HepG2 (cell line): ENCODE measurements around the gene KIN. TPM values are rescaled to one million over a fixed set of nuclear protein-coding genes. Genes with fewer than 3 reads are reported as not detected.
A peak's percentile ranks its signal among the peaks of the same experiment; 100 is the strongest.

Source experiments
- ATAC-seq: fragments of 200-7000 bp; cut with Tn5 transposase; 3 replicates; pipeline ENCODE4 v1.9.1; 2020; ENCODE audit warnings: mild to moderate bottlenecking, moderate library complexity
- BruUV-seq: library from RNA; stranded (reverse); fragments of 400-500 nt; replicated peaks from 2 replicates; lab custom pipeline; 2021; lab: Mats Ljungman, UMichigan
- CTCF ChIA-PET: fragments of 300-600 bp; formaldehyde crosslinking; extraction: SDS; loops from one replicate; lab custom pipeline; 2021; ENCODE audit warnings: low total read pairs, inconsistent platforms, low intra/inter-chr PET ratio; lab: Yijun Ruan, JAX
- POLR2A ChIA-PET: fragments of 350-600 bp; sonication (Branson Sonifier 250); formaldehyde crosslinking; loops from one replicate; lab custom pipeline; 2020; ENCODE audit warnings: antibody characterized with exemption, inconsistent platforms; lab: Yijun Ruan, JAX
- DNase-seq: peaks from one replicate; pipeline ENCODE4 v3.0.0-alpha.2; 2015; ENCODE audit warnings: low spot score
- FAIRE-seq: peaks from 3 replicates; lab custom pipeline; 2011; peaks lifted over from hg19 to GRCh38; lab: Jason Lieb, UNC
- H2AFZ ChIP-seq: one replicate; pipeline ENCODE4 v1.6.1; 2011; ENCODE audit warnings: low read length, inconsistent platforms
- H3K27ac ChIP-seq: fragments of 300-600 bp; 3 replicates; pipeline ENCODE4 v1.8.0; 2011; ENCODE audit warnings: mixed run types, mild to moderate bottlenecking, mixed read lengths, low read length, inconsistent platforms; ENCODE audit not compliant: insufficient read depth; ENCODE audit errors: extremely low read length
- H3K27me3 ChIP-seq, 2 experiments: fragments of 200-600 bp in 1 of 2; 2 replicates in 1 of 2; 3 replicates in 1 of 2; pipeline versions ENCODE4 v1.6.0 to v1.8.0; 2011; ENCODE audit warnings: low read length in 2 of 2, mild to moderate bottlenecking in 2 of 2, moderate library complexity in 2 of 2, inconsistent platforms in 1 of 2; ENCODE audit not compliant: insufficient read depth in 2 of 2, control insufficient read depth in 1 of 2
- H3K36me3 ChIP-seq, 2 experiments: fragments of 200-600 bp in 1 of 2; replicated peaks in 1 of 2; 2 replicates in 1 of 2; 3 replicates in 1 of 2; pipeline versions ENCODE4 v1.5.1 to v1.8.0; 2011; ENCODE audit warnings: low read length in 2 of 2, inconsistent platforms in 1 of 2; ENCODE audit not compliant: insufficient read depth in 2 of 2, control insufficient read depth in 1 of 2
- H3K4me1 ChIP-seq: 2 replicates; pipeline ENCODE4 v1.5.1; 2012; ENCODE audit warnings: low read length, inconsistent platforms; ENCODE audit not compliant: insufficient read depth
- H3K4me2 ChIP-seq: 2 replicates; pipeline ENCODE4 v1.6.0; 2011; ENCODE audit warnings: low read depth, low read length, inconsistent platforms
- H3K4me3 ChIP-seq, 3 experiments: fragments of 200-600 bp in 1 of 3; sonication (generic), shearing (Covaris generic) in 1 of 3; replicated peaks in 1 of 3; 2 replicates each; pipeline ENCODE4 v1.5.1; 2011 to 2016; ENCODE audit warnings: low read length in 3 of 3, inconsistent platforms in 2 of 3, low read depth in 2 of 3, mild to moderate bottlenecking in 2 of 3, control low read depth in 1 of 3, mixed read lengths in 1 of 3; ENCODE audit not compliant: insufficient read depth in 1 of 3
- H3K79me2 ChIP-seq: one replicate; pipeline ENCODE4 v1.6.1; 2011; ENCODE audit warnings: low read length, inconsistent platforms; ENCODE audit not compliant: insufficient read depth
- H3K9ac ChIP-seq: 2 replicates; pipeline ENCODE4 v1.6.0; 2011; ENCODE audit warnings: mild to moderate bottlenecking, low read depth, low read length, inconsistent platforms; ENCODE audit not compliant: insufficient read depth
- H3K9me3 ChIP-seq: 2 replicates; pipeline ENCODE4 v1.5.1; 2012; ENCODE audit warnings: mild to moderate bottlenecking, low read length
- H4K20me1 ChIP-seq: 2 replicates; pipeline ENCODE4 v1.6.0; 2011; ENCODE audit warnings: inconsistent platforms, mild to moderate bottlenecking, low read length, moderate library complexity; ENCODE audit not compliant: insufficient read depth
- AGO2 ChIP-seq: fragments of 200-400 bp; formaldehyde crosslinking; optimal IDR thresholded peaks from 2 replicates; pipeline ENCODE3; 2017; ENCODE audit warnings: mild to moderate bottlenecking, low read depth, low read length, moderate library complexity
- CHD4 ChIP-seq: fragments of 200-600 bp; sonication (generic); IDR thresholded peaks from 2 replicates; pipeline ENCODE4 v1.7.0; 2017; ENCODE audit warnings: mild to moderate bottlenecking, low read length, borderline replicate concordance
- KDM1A ChIP-seq: IDR thresholded peaks from 2 replicates; pipeline ENCODE4 v1.6.1; 2016; ENCODE audit warnings: missing compliant biosample characterization
- KDM2A ChIP-seq: sonication (generic); formaldehyde crosslinking; IDR thresholded peaks from 2 replicates; pipeline ENCODE4 v1.4.0; 2020; ENCODE audit warnings: low read depth, missing genetic modification reagents, borderline replicate concordance
- POLR2G ChIP-seq: fragments of 200-400 bp; formaldehyde crosslinking; IDR thresholded peaks from 2 replicates; pipeline ENCODE4 v1.6.1; 2018; ENCODE audit warnings: mild to moderate bottlenecking, low read depth, low read length, moderate library complexity
- ZMYM3 ChIP-seq: sonication (generic); formaldehyde crosslinking; IDR thresholded peaks from 2 replicates; pipeline ENCODE4 v1.5.1; 2020; ENCODE audit warnings: mild to moderate bottlenecking, missing genetic modification reagents
- ZNF460 ChIP-seq: sonication (generic); formaldehyde crosslinking; IDR thresholded peaks from 2 replicates; pipeline ENCODE4 v1.5.1; 2020; ENCODE audit warnings: missing genetic modification reagents, mild to moderate bottlenecking, borderline replicate concordance
- ZNF839 ChIP-seq: sonication (generic); formaldehyde crosslinking; IDR thresholded peaks from 2 replicates; pipeline ENCODE4 v1.4.0; 2020; ENCODE audit warnings: missing genetic modification reagents, mild to moderate bottlenecking, borderline replicate concordance
- ZNF878 ChIP-seq: sonication (generic); formaldehyde crosslinking; IDR thresholded peaks from 2 replicates; pipeline ENCODE4 v1.8.1; 2023; ENCODE audit warnings: mild to moderate bottlenecking, missing genetic modification reagents, moderate library complexity
- WGBS: methylation state at CpG from one replicate; pipeline ENCODE4 v1.1.6; 2017; ENCODE audit warnings: low lambda C conversion rate; 5-methylcytosine and 5-hydroxymethylcytosine counted together
- in situ Hi-C: cut with HindIII; loops from 2 replicates; pipeline ENCODE4 v1.10.0; 2017; ENCODE audit warnings: low pct_unique_long_range_greater_than_20kb; ENCODE audit not compliant: extremely low pct_ligation_motif_present
- intact Hi-C: fragments of 100-400 bp; cut with micrococcal nuclease; formaldehyde crosslinking; loops from one replicate; pipeline ENCODE4 v1.10.0; 2022; ENCODE audit not compliant: unreplicated experiment
- polyA plus RNA-seq, 8 experiments: library from polyadenylated mRNA; depleted of rRNA in 3 of 8; stranded (reverse) in 7 of 8; unstranded in 1 of 8; fragments of >200 nt; fragmentation: Illumina TruSeq in 4 of 8; extraction: Trizol in 4 of 8; gene quantifications; 2 replicates each; pipeline versions ENCODE4 v1.2.1 to v1.2.3, GENCODE V29; 2011 to 2016; ENCODE audit warnings: low read depth in 4 of 8, missing spikeins in 1 of 8, mixed read lengths in 1 of 8; ENCODE audit not compliant: insufficient read depth in 1 of 8
- total RNA-seq, 5 experiments: library from RNA; depleted of rRNA; stranded (reverse); fragments of >200 nt; fragmentation: Illumina TruSeq; extraction: Trizol; gene quantifications; 2 replicates each; pipeline ENCODE4 v1.2.3, GENCODE V29; 2016; ENCODE audit warnings: low read depth in 1 of 5
- TF ChIP-seq, protein P1 (sequence below): sonication (generic); formaldehyde crosslinking; IDR thresholded peaks from 2 replicates; pipeline ENCODE4 v1.4.0; 2020; ENCODE audit warnings: low read depth, mild to moderate bottlenecking, missing genetic modification reagents
- TF ChIP-seq, protein P2 (sequence below): sonication (generic); formaldehyde crosslinking; IDR thresholded peaks from 2 replicates; pipeline ENCODE4 v1.4.0; 2020; ENCODE audit warnings: mild to moderate bottlenecking, missing genetic modification reagents
- TF ChIP-seq, protein P3 (sequence below): sonication (generic); formaldehyde crosslinking; IDR thresholded peaks from 2 replicates; pipeline ENCODE4 v1.4.0; 2020; ENCODE audit warnings: missing genetic modification reagents
- TF ChIP-seq, protein P4 (sequence below): sonication (generic); formaldehyde crosslinking; IDR thresholded peaks from 2 replicates; pipeline ENCODE4 v1.4.0; 2020; ENCODE audit warnings: missing genetic modification reagents

KIN gene
- total and polyA plus RNA-seq, 2 of the 13 experiments (the other 11 are each of a cell fraction or from before 2014, with no cell fraction given): 4.9 to 23.2 TPM

DNA sequence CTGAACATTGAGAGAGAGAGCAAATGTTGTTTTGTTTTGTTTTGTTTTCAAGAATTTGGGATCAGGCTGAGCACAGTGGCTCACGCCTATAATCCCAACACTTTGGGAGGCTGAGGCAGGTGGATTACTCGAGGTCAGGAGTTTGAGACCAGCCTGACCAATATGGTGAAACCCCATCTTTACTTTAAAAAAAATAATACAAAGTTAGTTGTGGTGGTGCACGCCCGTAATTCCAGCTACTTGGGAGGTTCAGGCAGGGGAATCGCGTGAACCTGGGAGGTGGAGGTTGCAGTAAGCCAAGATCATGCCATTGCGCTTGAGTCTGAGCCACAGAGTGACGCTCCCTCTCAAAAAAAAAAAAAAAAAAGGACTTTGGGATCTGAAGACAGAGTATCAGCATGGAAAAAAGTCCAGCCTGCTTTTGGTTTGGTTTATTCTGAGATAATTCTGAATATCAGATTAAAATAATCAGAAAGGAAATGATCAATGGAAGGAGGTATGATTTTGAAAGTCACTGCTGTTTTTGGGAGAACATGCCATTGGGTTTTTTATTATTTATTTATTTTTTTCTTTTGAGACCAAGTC, 86.5 kb downstream of the KIN start:
- Histone ChIP-seq H3K79me2 (peaks cover 40% of the 10 kb centered on the region), H3K4me3 (peak overlapping the region in 1 of 3 experiments; percentile 19; a peak in 1 of 6 replicates), H2AFZ (no peak overlapping the region), H3K9me3 (no peaks in the 10 kb centered on the region), H4K20me1 (no peaks in the 10 kb centered on the region), H3K4me1 (peaks cover 78% of the 10 kb centered on the region), H3K27me3 (no peaks in the 10 kb centered on the region), H3K27ac (peak overlapping the region; percentile 98), H3K4me2 (peak overlapping the region; percentile 66), H3K9ac (peak overlapping the region; percentile 77), H3K36me3 (peaks cover 0 to 7% of the 10 kb centered on the region in 2 experiments; a peak in 2 of 5 replicates)
- POLR2A ChIA-PET: interaction anchor here (0.6 to 10.9 kb wide), 17 partner anchors 7 to 185 kb away, joined by 3 to 359 read pairs (median 8); partner anchors contain the start of genes ATP5F1C, ITIH5 and KIN
- no peak for ATAC-seq
- WGBS: 37% methylated on average over 8 of the region's 8 CpGs
- in situ Hi-C loops: no loop called here
- no peak for FAIRE-seq
- CTCF ChIA-PET: interaction anchor here (1.1 kb wide), 1 partner anchor 14 kb away, joined by 3 read pairs; no protein-coding TSS in a partner anchor
- intact Hi-C loops: loop anchor here (2.0 to 10.0 kb wide), 2 partner anchors 94 to 168 kb away; no protein-coding TSS in a partner anchor
- BruUV-seq: no TSS peak
- TF ChIP-seq, protein P1, sequence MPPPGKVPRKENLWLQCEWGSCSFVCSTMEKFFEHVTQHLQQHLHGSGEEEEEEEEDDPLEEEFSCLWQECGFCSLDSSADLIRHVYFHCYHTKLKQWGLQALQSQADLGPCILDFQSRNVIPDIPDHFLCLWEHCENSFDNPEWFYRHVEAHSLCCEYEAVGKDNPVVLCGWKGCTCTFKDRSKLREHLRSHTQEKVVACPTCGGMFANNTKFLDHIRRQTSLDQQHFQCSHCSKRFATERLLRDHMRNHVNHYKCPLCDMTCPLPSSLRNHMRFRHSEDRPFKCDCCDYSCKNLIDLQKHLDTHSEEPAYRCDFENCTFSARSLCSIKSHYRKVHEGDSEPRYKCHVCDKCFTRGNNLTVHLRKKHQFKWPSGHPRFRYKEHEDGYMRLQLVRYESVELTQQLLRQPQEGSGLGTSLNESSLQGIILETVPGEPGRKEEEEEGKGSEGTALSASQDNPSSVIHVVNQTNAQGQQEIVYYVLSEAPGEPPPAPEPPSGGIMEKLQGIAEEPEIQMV: no peak
- TF ChIP-seq ZMYM3 (CRISPR knock-in tag) (peak; percentile 49), AGO2 (peak; percentile 15), POLR2G (peak; percentile 26; the same call in 1 of the 2 replicates), ZNF839 (CRISPR knock-in tag) (no peak), KDM2A (0 out of 2 replicates have a peak, but pooled peaks have one; percentile 6), ZNF460 (CRISPR knock-in tag) (peak; percentile 89), CHD4 (peak; percentile 69), ZNF878 (CRISPR knock-in tag) (no peak), KDM1A (CRISPR knock-in tag) (peak; percentile 17; the same call in 1 of the 2 replicates)
- TF ChIP-seq, protein P2, sequence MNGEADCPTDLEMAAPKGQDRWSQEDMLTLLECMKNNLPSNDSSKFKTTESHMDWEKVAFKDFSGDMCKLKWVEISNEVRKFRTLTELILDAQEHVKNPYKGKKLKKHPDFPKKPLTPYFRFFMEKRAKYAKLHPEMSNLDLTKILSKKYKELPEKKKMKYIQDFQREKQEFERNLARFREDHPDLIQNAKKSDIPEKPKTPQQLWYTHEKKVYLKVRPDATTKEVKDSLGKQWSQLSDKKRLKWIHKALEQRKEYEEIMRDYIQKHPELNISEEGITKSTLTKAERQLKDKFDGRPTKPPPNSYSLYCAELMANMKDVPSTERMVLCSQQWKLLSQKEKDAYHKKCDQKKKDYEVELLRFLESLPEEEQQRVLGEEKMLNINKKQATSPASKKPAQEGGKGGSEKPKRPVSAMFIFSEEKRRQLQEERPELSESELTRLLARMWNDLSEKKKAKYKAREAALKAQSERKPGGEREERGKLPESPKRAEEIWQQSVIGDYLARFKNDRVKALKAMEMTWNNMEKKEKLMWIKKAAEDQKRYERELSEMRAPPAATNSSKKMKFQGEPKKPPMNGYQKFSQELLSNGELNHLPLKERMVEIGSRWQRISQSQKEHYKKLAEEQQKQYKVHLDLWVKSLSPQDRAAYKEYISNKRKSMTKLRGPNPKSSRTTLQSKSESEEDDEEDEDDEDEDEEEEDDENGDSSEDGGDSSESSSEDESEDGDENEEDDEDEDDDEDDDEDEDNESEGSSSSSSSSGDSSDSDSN: 0 out of 2 replicates have a peak, but pooled peaks have one; percentile 20
- TF ChIP-seq, protein P3, sequence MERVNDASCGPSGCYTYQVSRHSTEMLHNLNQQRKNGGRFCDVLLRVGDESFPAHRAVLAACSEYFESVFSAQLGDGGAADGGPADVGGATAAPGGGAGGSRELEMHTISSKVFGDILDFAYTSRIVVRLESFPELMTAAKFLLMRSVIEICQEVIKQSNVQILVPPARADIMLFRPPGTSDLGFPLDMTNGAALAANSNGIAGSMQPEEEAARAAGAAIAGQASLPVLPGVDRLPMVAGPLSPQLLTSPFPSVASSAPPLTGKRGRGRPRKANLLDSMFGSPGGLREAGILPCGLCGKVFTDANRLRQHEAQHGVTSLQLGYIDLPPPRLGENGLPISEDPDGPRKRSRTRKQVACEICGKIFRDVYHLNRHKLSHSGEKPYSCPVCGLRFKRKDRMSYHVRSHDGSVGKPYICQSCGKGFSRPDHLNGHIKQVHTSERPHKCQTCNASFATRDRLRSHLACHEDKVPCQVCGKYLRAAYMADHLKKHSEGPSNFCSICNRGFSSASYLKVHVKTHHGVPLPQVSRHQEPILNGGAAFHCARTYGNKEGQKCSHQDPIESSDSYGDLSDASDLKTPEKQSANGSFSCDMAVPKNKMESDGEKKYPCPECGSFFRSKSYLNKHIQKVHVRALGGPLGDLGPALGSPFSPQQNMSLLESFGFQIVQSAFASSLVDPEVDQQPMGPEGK (CRISPR knock-in tag): 0 out of 2 replicates have a peak, but pooled peaks have one; percentile 0
- TF ChIP-seq, protein P4, sequence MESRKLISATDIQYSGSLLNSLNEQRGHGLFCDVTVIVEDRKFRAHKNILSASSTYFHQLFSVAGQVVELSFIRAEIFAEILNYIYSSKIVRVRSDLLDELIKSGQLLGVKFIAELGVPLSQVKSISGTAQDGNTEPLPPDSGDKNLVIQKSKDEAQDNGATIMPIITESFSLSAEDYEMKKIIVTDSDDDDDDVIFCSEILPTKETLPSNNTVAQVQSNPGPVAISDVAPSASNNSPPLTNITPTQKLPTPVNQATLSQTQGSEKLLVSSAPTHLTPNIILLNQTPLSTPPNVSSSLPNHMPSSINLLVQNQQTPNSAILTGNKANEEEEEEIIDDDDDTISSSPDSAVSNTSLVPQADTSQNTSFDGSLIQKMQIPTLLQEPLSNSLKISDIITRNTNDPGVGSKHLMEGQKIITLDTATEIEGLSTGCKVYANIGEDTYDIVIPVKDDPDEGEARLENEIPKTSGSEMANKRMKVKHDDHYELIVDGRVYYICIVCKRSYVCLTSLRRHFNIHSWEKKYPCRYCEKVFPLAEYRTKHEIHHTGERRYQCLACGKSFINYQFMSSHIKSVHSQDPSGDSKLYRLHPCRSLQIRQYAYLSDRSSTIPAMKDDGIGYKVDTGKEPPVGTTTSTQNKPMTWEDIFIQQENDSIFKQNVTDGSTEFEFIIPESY (CRISPR knock-in tag): peak; percentile 34; the same call in 1 of the 2 replicates
- no peak for DNase-seq
